ENCODE measurements around the gene CRK. TPM values are rescaled to one million over a fixed set of nuclear protein-coding genes. Genes with fewer than 3 reads are reported as not detected.
"Not testable (repeated sequence)": the region's sequence is repeated elsewhere in the genome, so short reads cannot be mapped to it uniquely, and the experiment has no call there.

CRK gene
- total RNA-seq, 1 donor from 2014 or later: 66.2 TPM

- no peak overlapping the region for H3K4me3 ChIP-seq
- peaks cover 43% of the 10 kb centered on the region for H3K4me1 ChIP-seq
- H3K9me3 ChIP-seq: no peaks in the 10 kb centered on the region
- no peak for TF ChIP-seq CTCF (IDR thresholded peaks at IDR 0.05)
- no peak overlapping the region for H3K27ac ChIP-seq
- intact Hi-C loops (cut with DNase I): no loop called here
- H3K36me3 ChIP-seq: peaks cover 23% of the 10 kb centered on the region
- ATAC-seq (peak in 1 of 2 donors; percentile 8), DNase-seq (no peak)
- H3K27me3 ChIP-seq (ENCODE audit: low read depth): no peaks in the 10 kb centered on the region
These were observed 5.3 kb upstream of the CRK start for GRCh38 chr17:1461198-1461944.

GRCh38 chr17:1460233-1460632 is 4.2 kb upstream of the CRK start:
- DNase-seq: peak; percentile 84
- TF ChIP-seq CTCF (IDR thresholded peaks at IDR 0.05): no peak
- intact Hi-C loops (cut with DNase I): no loop called here
- Histone ChIP-seq H3K4me3 (no peak overlapping the region), H3K27me3 (ENCODE audit: low read depth) (no peaks in the 10 kb centered on the region), H3K36me3 (peaks cover 11% of the 10 kb centered on the region), H3K27ac (peak overlapping the region; percentile 4), H3K9me3 (no peaks in the 10 kb centered on the region), H3K4me1 (peaks cover 43% of the 10 kb centered on the region)
- peak; percentile 14 to 36 for ATAC-seq

GRCh38 chr17:1455291-1455796 is 688 bp downstream of the CRK start:
- intact Hi-C loops (cut with DNase I): no loop called here
- TF ChIP-seq CTCF (IDR thresholded peaks at IDR 0.05): peak; percentile 62
- H3K9me3 ChIP-seq: no peaks in the 10 kb centered on the region
- ATAC-seq (peak; percentile 70 to 74), DNase-seq (peak; percentile 79)
- no peaks in the 10 kb centered on the region for H3K27me3 ChIP-seq (ENCODE audit: low read depth)
- peak overlapping the region; percentile 98 for H3K27ac ChIP-seq
- H3K36me3 ChIP-seq: peaks cover 15% of the 10 kb centered on the region
- peaks cover 53% of the 10 kb centered on the region for H3K4me1 ChIP-seq
- H3K4me3 ChIP-seq: peak overlapping the region; percentile 97

- ATAC-seq: no peak
- peaks cover 54% of the 10 kb centered on the region for H3K4me1 ChIP-seq
- H3K27ac ChIP-seq: peak overlapping the region; percentile 98
- no peaks in the 10 kb centered on the region for H3K27me3 ChIP-seq (ENCODE audit: low read depth)
- peaks cover 15% of the 10 kb centered on the region for H3K36me3 ChIP-seq
- intact Hi-C loops (cut with DNase I): no loop called here
- H3K9me3 ChIP-seq: no peaks in the 10 kb centered on the region
- H3K4me3 ChIP-seq: peak overlapping the region; percentile 97
- TF ChIP-seq CTCF (IDR thresholded peaks at IDR 0.05): no peak
- DNase-seq: no peak
These were observed 1.5 kb downstream of the CRK start for GRCh38 chr17:1454541-1454940.

GRCh38 chr17:1453694-1454093 is 2.3 kb downstream of the CRK start:
- peaks cover 15% of the 10 kb centered on the region for H3K36me3 ChIP-seq
- H3K9me3 ChIP-seq; DNase-seq; H3K27me3 ChIP-seq (ENCODE audit: low read depth); ATAC-seq; H3K27ac ChIP-seq; intact Hi-C loops (cut with DNase I); H3K4me3 ChIP-seq: not testable (repeated sequence)
- H3K4me1 ChIP-seq: peaks cover 60% of the 10 kb centered on the region

GRCh38 chr17:1452836-1453235 is 3.2 kb downstream of the CRK start:
- Histone ChIP-seq H3K9me3 (no peaks in the 10 kb centered on the region), H3K27ac (no peak overlapping the region), H3K4me1 (peaks cover 69% of the 10 kb centered on the region), H3K4me3 (no peak overlapping the region), H3K36me3 (peaks cover 15% of the 10 kb centered on the region), H3K27me3 (ENCODE audit: low read depth) (no peaks in the 10 kb centered on the region)
- no peak for TF ChIP-seq CTCF (IDR thresholded peaks at IDR 0.05)
- intact Hi-C loops (cut with DNase I): no loop called here
- ATAC-seq (no peak), DNase-seq (no peak)

- ATAC-seq; intact Hi-C loops (cut with DNase I); DNase-seq; H3K4me3 ChIP-seq; H3K9me3 ChIP-seq; H3K27me3 ChIP-seq (ENCODE audit: low read depth): not testable (repeated sequence)
- Histone ChIP-seq H3K36me3 (peaks cover 15% of the 10 kb centered on the region), H3K27ac (peak overlapping the region; percentile 50), H3K4me1 (peaks cover 89% of the 10 kb centered on the region)
These were observed 5.8 kb downstream of the CRK start for GRCh38 chr17:1450261-1450660.
